K562 (cell line): ENCODE results near the gene KCND1. TPM values are rescaled to one million over a fixed set of nuclear protein-coding genes. Genes with fewer than 3 reads are reported as not detected.

Experiments
- CREB1 ChIP-seq, 2 experiments: sonication (generic) in 1 of 2; formaldehyde crosslinking in 1 of 2; IDR thresholded peaks; 2 replicates each; pipeline versions ENCODE4 v1.6.1 to v1.8.0; 2012 to 2022; ENCODE audit warnings: inconsistent platforms in 1 of 2, mild to moderate bottlenecking in 1 of 2, missing genetic modification reagents in 1 of 2, moderate library complexity in 1 of 2
- CTCF ChIP-seq, 3 experiments: IDR thresholded peaks in 2 of 3; conservative IDR thresholded peaks in 1 of 3; 2 replicates each; pipeline ENCODE4 v1.5.1; 2011 to 2012; ENCODE audit warnings: low read length in 3 of 3, mild to moderate bottlenecking in 3 of 3, control low read depth in 2 of 3, improper control_type of control experiment in 1 of 3, inconsistent platforms in 1 of 3, low read depth in 1 of 3, mixed read lengths in 1 of 3, moderate library complexity in 1 of 3; ENCODE audit not compliant: insufficient read depth in 2 of 3
- ELF1 ChIP-seq: fragments of 200-800 bp; sonication (Bioruptor generic); IDR thresholded peaks from 2 replicates; pipeline ENCODE4 v1.6.1; 2016; ENCODE audit warnings: missing genetic modification characterization, missing compliant biosample characterization
- ESRRA ChIP-seq: fragments of 450-650 bp; IDR thresholded peaks from 2 replicates; pipeline ENCODE4 v1.6.1; 2014; ENCODE audit warnings: low read depth, mild to moderate bottlenecking, moderate library complexity, borderline replicate concordance
- FOXJ2 ChIP-seq: fragments of 200-800 bp; sonication (Bioruptor generic); IDR thresholded peaks from 2 replicates; pipeline ENCODE4 v1.6.1; 2016; ENCODE audit warnings: missing genetic modification characterization, missing compliant biosample characterization
- FOXK1 ChIP-seq: sonication (generic); formaldehyde crosslinking; IDR thresholded peaks from 2 replicates; pipeline ENCODE4 v1.8.0; 2022; ENCODE audit warnings: missing genetic modification reagents, mild to moderate bottlenecking, borderline replicate concordance
- HMGXB4 ChIP-seq: sonication (generic); formaldehyde crosslinking; IDR thresholded peaks from 2 replicates; pipeline ENCODE4 v1.8.1; 2023; ENCODE audit warnings: mild to moderate bottlenecking, missing genetic modification reagents
- ID3 ChIP-seq, 2 experiments: fragments of 250-450 bp in 1 of 2; fragments of 450-650 bp in 1 of 2; sonication (Bioruptor Pico) in 1 of 2; IDR thresholded peaks; 2 replicates each; pipeline versions ENCODE4 v1.6.1 to v1.8.0; 2016 to 2021; ENCODE audit warnings: mild to moderate bottlenecking in 2 of 2, moderate library complexity in 2 of 2, missing compliant biosample characterization in 1 of 2, missing genetic modification characterization in 1 of 2
- LARP7 ChIP-seq: fragments of 450-650 bp; IDR thresholded peaks from 2 replicates; pipeline ENCODE4 v1.6.1; 2016
- LEF1 ChIP-seq: fragments of 450-650 bp; IDR thresholded peaks from 2 replicates; pipeline ENCODE4 v1.6.1; 2016; ENCODE audit warnings: mild to moderate bottlenecking
- MAX ChIP-seq: sonication (generic); formaldehyde crosslinking; IDR thresholded peaks from 2 replicates; pipeline ENCODE4 v1.9.0; 2022; ENCODE audit warnings: mild to moderate bottlenecking, missing genetic modification reagents
- MBD2 ChIP-seq: sonication (generic); IDR thresholded peaks from 2 replicates; pipeline ENCODE4 v1.6.1; 2016; ENCODE audit warnings: low read depth, borderline replicate concordance
- MCM2 ChIP-seq: fragments of 450-650 bp; IDR thresholded peaks from 2 replicates; pipeline ENCODE4 v1.6.1; 2017; ENCODE audit warnings: low read depth, mild to moderate bottlenecking
- NFXL1 ChIP-seq: fragments of 450-650 bp; formaldehyde crosslinking; IDR thresholded peaks from 2 replicates; pipeline ENCODE4 v1.4.0; 2021; ENCODE audit warnings: mild to moderate bottlenecking
- RBM39 ChIP-seq: fragments of 200-400 bp; formaldehyde crosslinking; optimal IDR thresholded peaks from 2 replicates; pipeline ENCODE3; 2018; ENCODE audit warnings: low read depth, low read length
- RFX5 ChIP-seq: IDR thresholded peaks from 2 replicates; pipeline ENCODE4 v1.6.1; 2011; ENCODE audit warnings: low read depth, mild to moderate bottlenecking, improper control_type of control experiment, low read length
- TCF7 ChIP-seq: sonication (generic); IDR thresholded peaks from 2 replicates; pipeline ENCODE4 v1.6.1; 2016; ENCODE audit warnings: antibody characterized with exemption, borderline replicate concordance
- ZFX ChIP-seq: sonication (generic); formaldehyde crosslinking; IDR thresholded peaks from 2 replicates; pipeline ENCODE4 v1.8.0; 2022; ENCODE audit warnings: mild to moderate bottlenecking, missing genetic modification reagents, moderate library complexity
- ZNF140 ChIP-seq: fragments of 250-450 bp; sonication (Bioruptor Pico); IDR thresholded peaks from 2 replicates; pipeline ENCODE4 v1.8.0; 2021; ENCODE audit warnings: moderate library complexity, mild to moderate bottlenecking, inconsistent platforms
- ZNF143 ChIP-seq: sonication (generic); formaldehyde crosslinking; IDR thresholded peaks from 2 replicates; pipeline ENCODE4 v1.9.0; 2022; ENCODE audit warnings: mild to moderate bottlenecking, missing genetic modification reagents
- ZNF232 ChIP-seq: sonication (generic); formaldehyde crosslinking; IDR thresholded peaks from 2 replicates; pipeline ENCODE4 v1.8.0; 2022; ENCODE audit warnings: mild to moderate bottlenecking, missing genetic modification reagents
- ZNF280B ChIP-seq: fragments of 250-450 bp; sonication (Bioruptor Pico); IDR thresholded peaks from 2 replicates; pipeline ENCODE4 v1.5.1; 2021; ENCODE audit warnings: mild to moderate bottlenecking
- polyA plus RNA-seq, 8 experiments: library from polyadenylated mRNA; depleted of rRNA in 4 of 8; stranded (reverse) in 5 of 8; unstranded in 3 of 8; fragments of >200 nt; fragmentation: Nextera tagmentation in 2 of 8; fragmentation: Illumina TruSeq in 1 of 8; extraction: Ambion mirVana in 2 of 8; extraction: Trizol in 1 of 8; gene quantifications; 2 replicates each; pipeline versions ENCODE4 v1.2.1 to v1.2.3, GENCODE V29; 2011 to 2014; ENCODE audit warnings: inconsistent platforms in 1 of 8, missing spikeins in 1 of 8
- total RNA-seq, 7 experiments: library from RNA; depleted of rRNA in 6 of 7; stranded (reverse); fragments of >200 nt in 6 of 7; fragmentation: Illumina TruSeq in 2 of 7; extraction: Trizol in 2 of 7; gene quantifications; 2 replicates each; pipeline versions ENCODE4 v1.2.1 to v1.2.3, GENCODE V29; 2011 to 2021; ENCODE audit warnings: low replicate concordance in 1 of 7

The KCND1 gene
- total and polyA plus RNA-seq, 9 of the 15 experiments (the other 6 are each of a cell fraction or from before 2014, with no cell fraction given): 0.06 to 0.83 (median 0.39) TPM; not detected in 1

GRCh38 chrX:48911412-48912182 is 60.0 kb downstream of the KCND1 start, which contains the start of gene SLC35A2 (continued):
- TF ChIP-seq ZNF280B (CRISPR knock-in tag) (no peak), ESRRA (0 out of 2 replicates have a peak, but pooled peaks have one; percentile 61), CREB1 (IDR thresholded peaks at IDR 0.05) (peak; percentile 83), CREB1 (CRISPR knock-in tag; IDR thresholded peaks at IDR 0.05) (peak; percentile 90), MCM2 (no peak), NFXL1 (CRISPR knock-in tag) (no peak), ZFX (CRISPR knock-in tag) (no peak), CTCF (IDR thresholded peaks at IDR 0.05 in 2 of 3, conservative IDR thresholded peaks at IDR 0.05 in 1 of 3; ENCODE audit: insufficient read depth in 2 of 3, low read depth in 1 of 3, low read length in 3 of 3) (no peak), ZNF143 (CRISPR knock-in tag) (no peak), ELF1 (tag) (peak; percentile 95), FOXK1 (CRISPR knock-in tag) (no peak), LARP7 (peak; percentile 79; the same call in 1 of the 2 replicates), RBM39 (no peak), ID3 (CRISPR knock-in tag; IDR thresholded peaks at IDR 0.05) (no peak), ID3 (tag; IDR thresholded peaks at IDR 0.05) (peak; percentile 24; the same call in 1 of the 2 replicates), FOXJ2 (tag) (0 out of 2 replicates have a peak, but pooled peaks have one; percentile 50), LEF1 (no peak; the same call in 1 of the 2 replicates), HMGXB4 (CRISPR knock-in tag) (no peak), ZNF232 (CRISPR knock-in tag) (no peak), TCF7 (no peak), RFX5 (no peak), MBD2 (no peak; the same call in 1 of the 2 replicates), ZNF140 (CRISPR knock-in tag) (no peak), MAX (CRISPR knock-in tag) (peak; percentile 62)
